Measurements from ENCODE around the gene PRDX6. TPM values are rescaled to one million over a fixed set of nuclear protein-coding genes. Genes with fewer than 3 reads are reported as not detected.

The PRDX6 gene
- total RNA-seq, 1 experiment from 2014 or later: 533 TPM

- Histone ChIP-seq H4K20me1 (ENCODE audit: control insufficient read depth, insufficient read depth, insufficient read length) (no peaks in the 10 kb centered on the region), H3K27ac (ENCODE audit: insufficient read length, low read depth, low read length) (no peak overlapping the region), H3K23me2 (ENCODE audit: insufficient read length, low read depth, low read length, poor library complexity, severe bottlenecking) (no peaks in the 10 kb centered on the region), H3K9me3 (ENCODE audit: control insufficient read depth, low read depth, low read length) (no peaks in the 10 kb centered on the region), H3K4me2 (ENCODE audit: insufficient read depth, insufficient read length, low read length) (no peak overlapping the region), H2AFZ (ENCODE audit: low read length) (no peak overlapping the region), H2BK12ac (ENCODE audit: insufficient read length, low read depth, low read length) (no peak overlapping the region), H2AK5ac (ENCODE audit: insufficient read length, low read length) (no peak overlapping the region), H3K4ac (ENCODE audit: low read depth, low read length) (no peak overlapping the region), H3K79me1 (ENCODE audit: insufficient read depth, low read depth, low read length, poor library complexity, severe bottlenecking) (no peaks in the 10 kb centered on the region), H3K23ac (ENCODE audit: insufficient read length, low read depth, low read length) (no peak overlapping the region), H2BK120ac (ENCODE audit: low read depth, low read length, poor library complexity, severe bottlenecking) (no peak overlapping the region), H4K5ac (ENCODE audit: insufficient read length, low read depth, low read length) (no peak overlapping the region), H2BK15ac (ENCODE audit: low read depth, low read length) (no peak overlapping the region), H4K8ac (replicated peaks; ENCODE audit: insufficient read length, low read depth, low read length) (no peak overlapping the region), H3K9ac (ENCODE audit: extremely low read depth, insufficient read length, low read length) (no peak overlapping the region), H3K18ac (ENCODE audit: insufficient read length, low read depth, low read length) (no peak overlapping the region), H3K14ac (ENCODE audit: insufficient read depth, low read length) (no peak overlapping the region), H3T11ph (ENCODE audit: low read length) (no peak overlapping the region), H2BK5ac (ENCODE audit: insufficient read length, low read length) (no peak overlapping the region), H3K79me2 (ENCODE audit: insufficient read depth, low read length) (no peaks in the 10 kb centered on the region), H3K56ac (ENCODE audit: insufficient read length, low read depth, low read length) (no peak overlapping the region), H3K27me3 (ENCODE audit: insufficient read depth, low read length) (no peaks in the 10 kb centered on the region), H4K91ac (ENCODE audit: insufficient read length, low read depth, low read length) (no peak overlapping the region), H3K4me1 (ENCODE audit: insufficient read depth, low read length) (peaks cover 2% of the 10 kb centered on the region; the same call in 1 of the 2 replicates), H2BK20ac (ENCODE audit: low read depth, low read length, poor library complexity, severe bottlenecking) (no peak overlapping the region)
- DNase-seq: no peak
- H3K9me3 Mint-ChIP-seq: no peaks in the 10 kb centered on the region
- TF ChIP-seq, protein P1, sequence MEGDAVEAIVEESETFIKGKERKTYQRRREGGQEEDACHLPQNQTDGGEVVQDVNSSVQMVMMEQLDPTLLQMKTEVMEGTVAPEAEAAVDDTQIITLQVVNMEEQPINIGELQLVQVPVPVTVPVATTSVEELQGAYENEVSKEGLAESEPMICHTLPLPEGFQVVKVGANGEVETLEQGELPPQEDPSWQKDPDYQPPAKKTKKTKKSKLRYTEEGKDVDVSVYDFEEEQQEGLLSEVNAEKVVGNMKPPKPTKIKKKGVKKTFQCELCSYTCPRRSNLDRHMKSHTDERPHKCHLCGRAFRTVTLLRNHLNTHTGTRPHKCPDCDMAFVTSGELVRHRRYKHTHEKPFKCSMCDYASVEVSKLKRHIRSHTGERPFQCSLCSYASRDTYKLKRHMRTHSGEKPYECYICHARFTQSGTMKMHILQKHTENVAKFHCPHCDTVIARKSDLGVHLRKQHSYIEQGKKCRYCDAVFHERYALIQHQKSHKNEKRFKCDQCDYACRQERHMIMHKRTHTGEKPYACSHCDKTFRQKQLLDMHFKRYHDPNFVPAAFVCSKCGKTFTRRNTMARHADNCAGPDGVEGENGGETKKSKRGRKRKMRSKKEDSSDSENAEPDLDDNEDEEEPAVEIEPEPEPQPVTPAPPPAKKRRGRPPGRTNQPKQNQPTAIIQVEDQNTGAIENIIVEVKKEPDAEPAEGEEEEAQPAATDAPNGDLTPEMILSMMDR (conservative IDR thresholded peaks at IDR 0.05): no peak
- peaks cover 6% of the 10 kb centered on the region in 2 experiments for H3K4me1 Mint-ChIP-seq
- no peaks in the 10 kb centered on the region for H3K36me3 Mint-ChIP-seq (ENCODE audit: insufficient read depth in 1 of 3, low read depth in 3 of 3)
- H3K4me3 Mint-ChIP-seq: no peak overlapping the region
- no peak overlapping the region; a peak in 1 of 7 replicates for H3K27ac Mint-ChIP-seq
- no peaks in the 10 kb centered on the region for H3K27me3 Mint-ChIP-seq (ENCODE audit: low read depth)
Measured at GRCh38 chr1:173536223-173536622, 59.1 kb downstream of the PRDX6 start.

Other genes starting within 250 kb of the PRDX6 start
- not detected in 2 replicates for gene SLC9C2, start 125.7 kb downstream of the PRDX6 start, total RNA-seq (2021)
- not detected in 2 replicates for gene TEX50, start 158.0 kb downstream of the PRDX6 start, total RNA-seq (2021)
- 0.31 and 0.44 TPM in 2 replicates for gene ANKRD45, start 192.5 kb downstream of the PRDX6 start, total RNA-seq (2021)
- gene KLHL20, start 237.6 kb downstream of the PRDX6 start, total RNA-seq (2021): 12.2 and 13.4 TPM in 2 replicates